ENCODE results near the gene NHEJ1.
A peak's percentile ranks its signal among the peaks of the same experiment; 100 is the strongest.

The NHEJ1 gene

DNA sequence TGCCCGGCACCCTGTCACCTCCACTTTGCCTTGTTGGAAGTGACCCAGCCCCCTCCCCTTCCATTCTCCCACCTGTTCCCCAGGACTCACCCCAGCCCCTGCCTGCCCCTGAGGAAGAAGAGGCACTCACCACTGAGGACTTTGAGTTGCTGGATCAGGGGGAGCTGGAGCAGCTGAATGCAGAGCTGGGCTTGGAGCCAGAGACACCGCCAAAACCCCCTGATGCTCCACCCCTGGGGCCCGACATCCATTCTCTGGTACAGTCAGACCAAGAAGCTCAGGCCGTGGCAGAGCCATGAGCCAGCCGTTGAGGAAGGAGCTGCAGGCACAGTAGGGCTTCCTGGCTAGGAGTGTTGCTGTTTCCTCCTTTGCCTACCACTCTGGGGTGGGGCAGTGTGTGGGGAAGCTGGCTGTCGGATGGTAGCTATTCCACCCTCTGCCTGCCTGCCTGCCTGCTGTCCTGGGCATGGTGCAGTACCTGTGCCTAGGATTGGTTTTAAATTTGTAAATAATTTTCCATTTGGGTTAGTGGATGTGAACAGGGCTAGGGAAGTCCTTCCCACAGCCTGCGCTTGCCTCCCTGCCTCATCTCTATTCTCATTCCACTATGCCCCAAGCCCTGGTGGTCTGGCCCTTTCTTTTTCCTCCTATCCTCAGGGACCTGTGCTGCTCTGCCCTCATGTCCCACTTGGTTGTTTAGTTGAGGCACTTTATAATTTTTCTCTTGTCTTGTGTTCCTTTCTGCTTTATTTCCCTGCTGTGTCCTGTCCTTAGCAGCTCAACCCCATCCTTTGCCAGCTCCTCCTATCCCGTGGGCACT lies 21.9 kb upstream of the NHEJ1 start:
- DNase-seq = peak; percentile 24

DNA sequence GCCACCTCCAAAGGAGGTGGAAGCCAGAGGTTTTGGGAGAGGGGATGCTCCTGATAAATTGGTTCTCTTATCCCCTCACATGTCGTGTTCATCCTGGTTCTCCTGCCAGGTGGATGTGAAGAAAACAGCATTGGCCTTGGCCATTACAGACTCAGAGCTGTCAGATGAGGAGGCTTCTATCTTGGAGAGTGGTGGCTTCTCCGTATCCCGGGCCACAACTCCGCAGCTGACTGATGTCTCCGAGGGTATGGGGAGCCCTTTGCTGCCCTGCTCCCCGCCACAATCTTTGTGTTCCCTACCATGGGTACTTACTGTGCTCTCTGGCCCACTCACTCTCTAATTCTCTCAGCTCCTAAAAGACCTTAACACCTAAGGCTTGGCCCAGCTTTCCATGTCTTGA lies 20.9 kb upstream of the NHEJ1 start:
- no peak for DNase-seq

GRCh38 chr2:219180961-219181360 lies 20.3 kb upstream of the NHEJ1 start:
- DNase-seq = no peak

DNA sequence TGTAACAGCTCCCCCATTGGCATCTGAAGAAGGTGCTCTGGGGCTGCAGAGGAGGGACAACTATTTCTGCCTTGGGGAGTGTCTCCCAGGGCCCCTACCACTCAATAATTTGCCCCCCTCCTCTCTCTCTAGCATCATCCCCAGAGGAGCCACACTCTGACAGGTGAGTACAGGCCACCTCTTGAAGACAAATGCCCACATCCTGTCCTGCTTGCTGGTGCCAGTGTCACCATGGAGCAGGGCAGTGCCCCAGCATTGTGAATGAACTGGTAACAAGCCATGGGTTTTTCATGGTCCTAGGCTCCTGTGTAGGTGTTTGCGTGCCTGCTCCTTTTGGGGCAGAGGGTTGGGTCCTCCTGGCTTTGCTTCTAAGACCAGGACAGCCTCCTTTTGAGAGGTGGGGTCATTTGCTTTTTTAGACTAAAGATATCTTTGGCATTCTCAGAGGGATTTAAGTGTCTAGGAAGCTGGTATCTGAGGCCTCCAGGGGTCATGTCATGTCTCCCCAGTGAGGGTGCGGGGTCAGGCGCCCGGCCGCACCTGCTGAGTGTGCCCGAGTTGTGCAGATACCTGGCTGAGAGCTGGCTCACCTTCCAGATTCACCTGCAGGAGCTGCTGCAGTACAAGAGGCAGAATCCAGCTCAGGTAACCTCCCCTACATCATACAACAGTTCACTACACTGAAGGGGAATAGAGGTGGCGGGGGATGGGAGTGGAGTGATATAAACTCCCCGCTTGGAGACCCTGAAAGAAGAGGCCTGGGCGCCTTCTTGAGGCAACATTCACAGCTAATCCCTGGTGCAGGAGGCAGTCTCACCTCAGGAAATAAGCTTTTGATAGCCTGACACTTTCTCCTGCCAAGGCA lies 19.2 kb upstream of the NHEJ1 start:
- no peak for DNase-seq

DNA sequence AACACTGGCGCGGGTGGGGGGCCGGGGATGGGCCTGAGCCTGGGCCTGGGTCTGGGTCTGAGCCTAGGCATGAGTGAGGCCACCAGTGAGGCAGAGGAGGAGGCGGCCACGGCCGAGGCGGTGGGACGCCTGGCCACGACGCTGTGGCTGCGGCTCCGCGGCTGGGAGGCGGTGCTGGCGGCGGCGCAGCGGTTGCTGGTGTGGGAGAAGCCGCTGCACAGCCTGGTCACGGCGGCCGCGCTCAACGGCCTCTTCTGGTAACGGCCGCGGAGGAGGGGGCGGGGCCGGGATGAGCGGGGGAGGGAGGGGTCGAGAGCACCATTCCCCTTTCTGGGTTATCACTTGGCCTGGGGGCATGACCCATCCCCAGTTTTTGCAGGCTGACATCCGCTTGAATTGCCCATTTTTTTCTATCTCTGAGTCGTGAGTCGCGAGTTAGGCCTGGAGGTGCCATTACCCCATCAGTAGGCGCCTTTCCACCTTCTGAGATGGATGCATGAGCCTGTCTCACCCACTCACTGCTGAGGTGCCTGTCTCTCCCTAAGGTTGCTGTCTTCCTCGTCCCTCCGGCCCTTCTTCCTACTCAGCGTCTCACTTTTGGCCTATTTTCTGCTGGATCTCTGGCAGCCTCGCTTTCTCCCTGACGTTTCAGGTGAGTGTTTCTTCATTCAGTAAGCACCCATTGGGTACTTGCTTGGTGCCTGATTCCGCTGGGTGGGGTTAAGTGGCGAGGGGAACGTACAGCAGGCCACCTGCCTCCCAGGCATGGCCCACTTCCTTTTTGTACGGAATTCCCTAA lies 18.0 kb upstream of the NHEJ1 start:
- peak; percentile 63 for DNase-seq

- DNase-seq = peak; percentile 90
Observed at GRCh38 chr2:219177552-219178376, 17.1 kb upstream of the NHEJ1 start, which contains the start of gene RETREG2. Gene RETREG2, plus strand, starts transcription at chr2:219178275. Its CDS starts 78 bp downstream, at chr2:219178353.

- DNase-seq = peak; percentile 91
Observed at GRCh38 chr2:219176818-219177551, 16.4 kb upstream of the NHEJ1 start, which contains the start of gene CNPPD1. Gene CNPPD1, minus strand, starts transcription at chr2:219176925. Its CDS starts 97 bp downstream, at chr2:219176828.

GRCh38 chr2:219175928-219176817 lies 15.6 kb upstream of the NHEJ1 start:
- peak; percentile 37 for DNase-seq

DNA sequence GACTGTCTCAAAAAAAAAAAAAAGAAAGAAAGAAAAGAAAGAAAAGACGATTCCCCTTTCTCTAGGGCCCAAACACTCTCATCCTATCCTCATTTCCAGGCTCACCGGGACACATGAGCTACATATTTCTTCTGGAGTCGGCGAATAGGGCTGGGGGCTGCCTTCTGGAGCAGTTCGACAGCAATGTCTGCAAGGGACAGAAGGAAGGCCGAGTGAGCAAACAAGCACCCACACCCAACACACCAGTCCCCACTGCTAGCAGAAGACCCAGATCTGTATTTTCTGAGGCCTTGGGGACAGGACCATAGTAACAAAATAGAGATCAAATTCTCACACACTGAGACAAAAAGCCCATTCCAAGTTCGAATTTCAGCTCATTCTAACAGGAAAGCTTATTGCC lies 14.9 kb upstream of the NHEJ1 start:
- DNase-seq = no peak

- DNase-seq = no peak
Observed at GRCh38 chr2:219174801-219175200, 14.2 kb upstream of the NHEJ1 start.

GRCh38 chr2:219174146-219174545 lies 13.5 kb upstream of the NHEJ1 start:
- DNase-seq = no peak

DNA sequence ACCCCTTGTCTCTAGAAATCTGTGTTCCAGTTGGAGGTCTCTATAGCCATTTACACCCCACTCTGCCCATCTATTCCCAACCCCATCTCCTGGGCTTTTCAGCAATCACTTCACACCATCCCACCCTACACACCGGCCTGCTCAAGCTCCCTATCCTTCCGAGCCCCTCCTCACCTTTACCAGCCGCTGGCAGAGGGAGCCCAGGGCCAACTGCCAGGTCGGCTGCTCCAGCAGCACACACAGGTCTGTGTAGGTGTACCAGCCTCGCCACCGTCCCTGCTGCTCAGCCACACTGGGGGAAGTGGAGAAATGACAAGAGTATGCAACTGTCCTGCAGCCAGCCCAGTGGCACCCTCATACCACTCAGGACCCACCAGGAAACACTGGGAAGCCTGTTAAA lies 12.6 kb upstream of the NHEJ1 start:
- no peak for DNase-seq

GRCh38 chr2:219172231-219173154 lies 11.9 kb upstream of the NHEJ1 start:
- no peak for DNase-seq

- DNase-seq = peak; percentile 56
Observed at GRCh38 chr2:219171231-219171651, 10.6 kb upstream of the NHEJ1 start.

- no peak for DNase-seq
Observed at GRCh38 chr2:219169930-219170654, 9.5 kb upstream of the NHEJ1 start, which contains the start of gene SLC23A3. Gene SLC23A3, minus strand, starts transcription at chr2:219170029. Its CDS starts 45 bp downstream, at chr2:219169984.

DNA sequence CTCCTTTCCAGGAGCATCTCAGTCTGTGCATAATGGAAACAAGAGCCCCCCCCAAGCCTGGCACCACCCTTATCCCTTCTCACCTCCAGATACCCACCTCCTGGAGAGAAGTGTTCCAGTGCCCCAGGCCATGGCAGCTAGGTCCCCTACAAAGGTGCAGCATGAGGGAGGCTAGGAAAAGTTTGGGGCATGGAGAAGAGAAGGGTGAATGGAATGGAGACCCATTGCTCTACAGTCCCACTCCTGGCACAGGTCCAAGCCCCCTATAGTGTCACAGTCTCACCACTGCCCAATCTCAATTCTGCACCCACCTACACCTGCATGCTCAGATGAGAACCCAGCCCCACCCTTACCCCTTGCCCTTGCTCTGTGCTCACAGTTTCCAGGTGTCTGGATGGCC lies 8.3 kb upstream of the NHEJ1 start:
- no peak for DNase-seq

- no peak for DNase-seq
Observed at GRCh38 chr2:219168526-219168925, 7.9 kb upstream of the NHEJ1 start.

GRCh38 chr2:219167997-219168396 lies 7.4 kb upstream of the NHEJ1 start:
- no peak for DNase-seq

All from CD4-positive, alpha-beta T cell treated with Interleukin-6 for 4 hours (primary cell).